Transverse colon (tissue), 3 donors: ENCODE results near the gene COG2.

Experiments used
- CTCF ChIP-seq, 5 experiments: fragments of 200-600 bp in 3 of 5; fragments of 450-650 bp in 2 of 5; sonication (generic) in 3 of 5; IDR thresholded peaks; 1 replicate in 2 of 5; 2 replicates in 3 of 5; pipeline ENCODE4 v1.5.1; 2016 to 2017; ENCODE audit warnings: antibody characterized with exemption in 5 of 5, inconsistent platforms in 3 of 5, mild to moderate bottlenecking in 2 of 5, moderate library complexity in 1 of 5
- POLR2A ChIP-seq: fragments of 450-650 bp; IDR thresholded peaks from one replicate; pipeline ENCODE4 v1.6.1; 2016; ENCODE audit warnings: antibody characterized with exemption, mild to moderate bottlenecking, moderate library complexity

DNA sequence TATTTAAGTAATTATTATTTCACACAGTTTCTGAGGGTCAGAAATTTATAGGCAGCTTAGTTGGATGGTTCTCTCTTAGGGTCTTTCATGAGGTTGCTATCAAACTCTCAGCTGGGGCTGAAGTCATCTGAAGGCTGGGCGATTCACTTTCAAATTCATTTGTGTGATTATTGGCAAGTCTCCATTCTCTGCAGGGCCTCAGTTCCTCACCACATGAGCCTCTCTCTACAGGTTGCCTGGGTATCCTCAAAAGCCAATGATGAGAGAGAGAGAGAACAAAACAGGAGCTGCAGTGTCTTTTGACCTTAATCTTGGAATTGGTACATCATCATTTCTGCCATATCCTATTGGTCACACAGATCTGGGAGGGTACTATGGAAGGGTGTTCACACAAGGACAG is 29.6 kb upstream of the COG2 start:
- TF ChIP-seq CTCF (IDR thresholded peaks at IDR 0.05): no peak
- no peak for TF ChIP-seq POLR2A
